B cell (primary cell): Measurements from ENCODE around the gene KCNG3.

Experiments used
- EZH2 ChIP-seq: IDR thresholded peaks from 2 replicates; pipeline ENCODE4 v1.6.1; 2012; ENCODE audit warnings: borderline replicate concordance, low read depth, mild to moderate bottlenecking, moderate library complexity, low read length; ENCODE audit not compliant: insufficient read depth, poor library complexity, severe bottlenecking
- TF ChIP-seq, protein P1 (sequence below): fragments of 200-600 bp; IDR thresholded peaks from one replicate; pipeline ENCODE4 v1.8.0; 2022; ENCODE audit warnings: antibody characterized with exemption, mild to moderate bottlenecking

DNA sequence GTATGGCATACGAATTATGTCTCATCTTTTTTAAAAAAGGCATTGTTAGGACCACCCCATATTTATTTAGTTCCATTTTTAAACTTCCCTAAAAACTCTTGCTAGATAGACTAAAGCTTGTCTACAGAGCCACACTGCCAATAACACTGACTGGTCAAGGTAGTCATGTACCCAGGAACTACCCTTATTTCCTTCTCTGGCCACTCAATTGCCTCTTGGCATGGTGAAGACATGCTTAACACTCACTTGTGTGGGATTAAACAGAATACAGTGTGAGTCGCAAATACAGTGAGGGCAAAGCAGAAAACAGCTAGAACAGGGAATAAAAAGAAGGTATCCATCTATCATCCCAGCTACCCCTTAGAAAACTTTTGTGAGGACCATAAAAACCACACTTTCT is 57.4 kb downstream of the KCNG3 start:
- TF ChIP-seq, protein P1, sequence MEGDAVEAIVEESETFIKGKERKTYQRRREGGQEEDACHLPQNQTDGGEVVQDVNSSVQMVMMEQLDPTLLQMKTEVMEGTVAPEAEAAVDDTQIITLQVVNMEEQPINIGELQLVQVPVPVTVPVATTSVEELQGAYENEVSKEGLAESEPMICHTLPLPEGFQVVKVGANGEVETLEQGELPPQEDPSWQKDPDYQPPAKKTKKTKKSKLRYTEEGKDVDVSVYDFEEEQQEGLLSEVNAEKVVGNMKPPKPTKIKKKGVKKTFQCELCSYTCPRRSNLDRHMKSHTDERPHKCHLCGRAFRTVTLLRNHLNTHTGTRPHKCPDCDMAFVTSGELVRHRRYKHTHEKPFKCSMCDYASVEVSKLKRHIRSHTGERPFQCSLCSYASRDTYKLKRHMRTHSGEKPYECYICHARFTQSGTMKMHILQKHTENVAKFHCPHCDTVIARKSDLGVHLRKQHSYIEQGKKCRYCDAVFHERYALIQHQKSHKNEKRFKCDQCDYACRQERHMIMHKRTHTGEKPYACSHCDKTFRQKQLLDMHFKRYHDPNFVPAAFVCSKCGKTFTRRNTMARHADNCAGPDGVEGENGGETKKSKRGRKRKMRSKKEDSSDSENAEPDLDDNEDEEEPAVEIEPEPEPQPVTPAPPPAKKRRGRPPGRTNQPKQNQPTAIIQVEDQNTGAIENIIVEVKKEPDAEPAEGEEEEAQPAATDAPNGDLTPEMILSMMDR, result no peak
- TF ChIP-seq EZH2, result no peak
